Brain microvascular endothelial cell (primary cell): Measurements from ENCODE around the gene ZNF536.

ENCODE experiments used
- DNase-seq: peaks from one replicate; pipeline ENCODE4 v3.0.0-alpha.2; 2020
- H3K27ac ChIP-seq: fragments of 250-450 bp; sonication (Bioruptor Pico); 2 replicates; pipeline ENCODE4 v1.5.1; 2020; ENCODE audit warnings: mild to moderate bottlenecking, moderate library complexity
- H3K27me3 ChIP-seq: fragments of 250-450 bp; sonication (Bioruptor Pico); replicated peaks from 2 replicates; pipeline ENCODE4 v1.5.1; 2020; ENCODE audit warnings: mild to moderate bottlenecking
- H3K36me3 ChIP-seq: fragments of 250-450 bp; sonication (Bioruptor Pico); replicated peaks from 2 replicates; pipeline ENCODE4 v1.5.1; 2020; ENCODE audit warnings: mild to moderate bottlenecking
- H3K4me3 ChIP-seq: 2 replicates; pipeline ENCODE4 v1.5.1; 2011; ENCODE audit warnings: low read depth, mild to moderate bottlenecking, control low read depth, low read length, moderate library complexity
- in situ Hi-C: cut with HindIII; loops from 2 replicates; pipeline ENCODE4 v1.10.0; 2017; ENCODE audit warnings: low sequenced_read_pairs, low pct_ligation_motif_present
- TF ChIP-seq, protein P1 (sequence below): IDR thresholded peaks from 2 replicates; pipeline ENCODE4 v1.5.1; 2011; ENCODE audit warnings: low read depth, mild to moderate bottlenecking, moderate library complexity, low read length, control low read depth, inconsistent platforms; ENCODE audit errors: missing control alignments

ZNF536 gene

DNA sequence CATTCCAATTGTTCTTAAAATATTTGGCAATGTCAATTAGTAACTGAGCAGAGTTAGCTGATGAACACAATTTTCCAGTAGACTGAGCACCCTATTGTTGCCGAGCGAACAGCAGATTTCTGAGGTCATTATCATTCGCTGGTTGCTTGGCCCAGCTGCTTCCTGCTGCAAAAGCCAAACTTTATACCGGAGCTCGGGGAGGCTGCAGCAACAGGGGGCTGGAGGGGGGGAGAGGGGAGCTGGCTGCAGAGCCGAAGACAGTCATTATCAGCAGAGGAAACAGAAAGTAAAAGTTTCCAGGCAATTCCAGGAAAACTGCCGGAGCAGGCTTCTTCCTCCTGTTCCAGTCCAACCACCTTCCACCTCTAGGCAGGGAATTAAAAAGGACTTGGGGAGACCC is 77.9 kb downstream of the ZNF536 start:
- in situ Hi-C loops: no loop called here
- Histone ChIP-seq H3K36me3 (no peaks in the 10 kb centered on the region), H3K27me3 (no peaks in the 10 kb centered on the region), H3K4me3 (peak overlapping the region; percentile 12), H3K27ac (no peak overlapping the region)
- TF ChIP-seq, protein P1, sequence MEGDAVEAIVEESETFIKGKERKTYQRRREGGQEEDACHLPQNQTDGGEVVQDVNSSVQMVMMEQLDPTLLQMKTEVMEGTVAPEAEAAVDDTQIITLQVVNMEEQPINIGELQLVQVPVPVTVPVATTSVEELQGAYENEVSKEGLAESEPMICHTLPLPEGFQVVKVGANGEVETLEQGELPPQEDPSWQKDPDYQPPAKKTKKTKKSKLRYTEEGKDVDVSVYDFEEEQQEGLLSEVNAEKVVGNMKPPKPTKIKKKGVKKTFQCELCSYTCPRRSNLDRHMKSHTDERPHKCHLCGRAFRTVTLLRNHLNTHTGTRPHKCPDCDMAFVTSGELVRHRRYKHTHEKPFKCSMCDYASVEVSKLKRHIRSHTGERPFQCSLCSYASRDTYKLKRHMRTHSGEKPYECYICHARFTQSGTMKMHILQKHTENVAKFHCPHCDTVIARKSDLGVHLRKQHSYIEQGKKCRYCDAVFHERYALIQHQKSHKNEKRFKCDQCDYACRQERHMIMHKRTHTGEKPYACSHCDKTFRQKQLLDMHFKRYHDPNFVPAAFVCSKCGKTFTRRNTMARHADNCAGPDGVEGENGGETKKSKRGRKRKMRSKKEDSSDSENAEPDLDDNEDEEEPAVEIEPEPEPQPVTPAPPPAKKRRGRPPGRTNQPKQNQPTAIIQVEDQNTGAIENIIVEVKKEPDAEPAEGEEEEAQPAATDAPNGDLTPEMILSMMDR: no peak
- DNase-seq: no peak

DNA sequence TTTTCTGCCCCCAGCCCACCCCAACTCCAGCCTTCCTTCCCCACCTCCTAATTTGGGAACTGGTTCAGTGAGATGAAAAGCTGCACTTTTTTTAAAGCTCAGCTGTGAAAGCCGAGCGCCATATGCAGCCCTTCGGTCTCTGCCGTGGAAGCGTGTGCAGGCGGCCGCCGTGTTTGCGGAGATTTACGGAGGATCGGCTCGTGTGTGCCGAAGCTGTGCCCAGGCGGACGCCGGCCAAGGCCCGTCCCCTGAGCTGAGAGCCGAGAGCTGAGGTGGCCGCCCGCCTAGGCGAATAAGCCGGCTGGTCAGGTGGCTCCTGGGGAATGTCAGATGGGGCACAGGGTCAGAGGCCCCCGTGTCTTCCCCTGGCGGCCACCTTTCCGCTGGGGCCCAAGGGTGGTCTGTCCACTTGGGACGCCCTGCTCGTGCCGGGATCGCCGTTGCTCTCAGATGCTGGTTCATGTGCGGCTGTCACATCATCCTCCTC is 78.7 kb downstream of the ZNF536 start:
- no peak overlapping the region for H3K4me3 ChIP-seq
- no peak for DNase-seq
- no peaks in the 10 kb centered on the region for H3K36me3 ChIP-seq
- H3K27ac ChIP-seq: no peak overlapping the region
- no peaks in the 10 kb centered on the region for H3K27me3 ChIP-seq
- in situ Hi-C loops: no loop called here
- TF ChIP-seq, protein P1: no peak

DNA sequence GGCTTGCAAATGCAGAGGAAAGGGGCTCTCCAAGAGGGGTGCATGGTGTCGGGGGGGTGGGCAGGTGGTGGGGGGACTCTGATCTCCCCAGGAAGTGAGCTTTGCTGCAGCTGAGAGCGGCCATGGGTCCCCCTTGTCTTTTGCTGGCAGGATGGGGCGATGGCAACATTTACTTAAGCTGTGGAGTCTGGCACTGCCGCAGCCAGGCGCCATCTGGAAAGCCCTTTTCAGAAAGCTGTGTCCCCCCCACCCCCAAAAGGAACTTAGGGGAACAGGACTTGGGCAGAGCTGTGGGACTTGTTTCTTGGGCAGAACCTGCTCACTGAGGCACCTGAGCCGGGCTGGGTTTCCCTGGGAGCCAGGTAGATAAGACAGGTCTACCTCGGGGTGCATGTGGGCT is 80.7 kb downstream of the ZNF536 start:
- in situ Hi-C loops: no loop called here
- no peak overlapping the region for H3K27ac ChIP-seq
- no peaks in the 10 kb centered on the region for H3K36me3 ChIP-seq
- TF ChIP-seq, protein P1: no peak
- no peak for DNase-seq
- no peaks in the 10 kb centered on the region for H3K27me3 ChIP-seq
- H3K4me3 ChIP-seq: no peak overlapping the region

DNA sequence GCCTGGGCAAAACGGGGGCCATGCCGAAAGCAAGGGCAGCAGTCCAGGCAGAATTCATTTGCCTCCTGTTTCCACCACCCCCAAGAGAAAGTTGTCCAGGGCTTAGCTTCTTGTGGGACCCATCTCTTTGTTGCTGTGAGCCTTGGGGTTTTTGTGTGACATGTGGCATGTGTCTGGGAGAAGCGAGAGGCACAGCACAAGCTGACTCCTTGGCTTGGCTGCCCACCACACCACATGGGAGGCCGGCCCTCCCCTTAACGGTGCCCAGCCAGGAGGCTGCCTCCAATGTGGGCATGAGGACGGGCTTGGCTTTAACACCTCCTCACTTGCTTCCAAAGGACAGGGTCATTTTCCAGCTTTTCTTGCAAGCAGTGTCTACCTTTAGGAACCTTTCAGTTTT is 81.6 kb downstream of the ZNF536 start:
- Histone ChIP-seq H3K27ac (no peak overlapping the region), H3K27me3 (no peaks in the 10 kb centered on the region), H3K4me3 (no peak overlapping the region), H3K36me3 (no peaks in the 10 kb centered on the region)
- no peak for DNase-seq
- in situ Hi-C loops: no loop called here
- TF ChIP-seq, protein P1: no peak

DNA sequence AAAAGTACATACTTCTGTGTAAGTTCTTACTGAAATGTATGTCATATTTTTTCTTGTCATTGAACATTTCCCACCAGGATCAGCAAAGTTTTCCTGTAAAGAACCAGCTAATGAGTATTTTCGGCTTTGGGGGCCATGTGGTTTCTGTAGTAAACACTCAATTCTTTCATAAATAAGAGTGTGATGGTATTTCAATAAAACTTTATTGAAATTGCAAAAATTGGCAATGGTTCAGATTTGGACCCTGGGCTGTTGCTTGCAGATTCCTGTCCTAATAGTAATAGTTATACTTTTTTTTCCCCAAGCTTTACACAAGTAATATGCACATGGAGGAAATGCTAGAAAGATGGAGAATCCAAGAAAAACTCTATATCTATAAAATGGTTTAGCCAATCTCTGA is 83.7 kb downstream of the ZNF536 start:
- no peaks in the 10 kb centered on the region for H3K27me3 ChIP-seq
- no peak for DNase-seq
- in situ Hi-C loops: no loop called here
- no peaks in the 10 kb centered on the region for H3K36me3 ChIP-seq
- no peak overlapping the region for H3K27ac ChIP-seq
- no peak overlapping the region for H3K4me3 ChIP-seq
- TF ChIP-seq, protein P1: no peak

DNA sequence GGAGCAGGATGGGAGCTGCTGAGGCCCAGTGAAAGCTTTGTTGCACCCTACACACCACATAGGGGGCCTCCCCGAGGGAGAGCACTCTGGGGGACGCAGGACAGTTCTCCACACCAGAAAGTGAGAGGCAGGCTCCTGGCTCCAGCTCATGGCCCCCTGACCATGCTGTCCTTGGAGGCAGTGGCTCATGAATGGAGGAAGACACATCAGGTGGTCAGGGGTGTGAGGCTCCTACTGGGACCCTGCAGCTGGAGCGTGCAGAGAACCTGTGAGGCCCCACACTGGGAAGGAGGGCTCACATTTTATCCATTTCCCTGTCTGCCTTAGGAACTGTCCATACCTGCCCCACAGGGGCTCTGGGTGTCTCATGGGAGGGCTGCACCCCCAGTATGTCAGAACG is 85.3 kb downstream of the ZNF536 start:
- Histone ChIP-seq H3K27me3 (no peaks in the 10 kb centered on the region), H3K4me3 (no peak overlapping the region), H3K36me3 (no peaks in the 10 kb centered on the region), H3K27ac (no peak overlapping the region)
- in situ Hi-C loops: no loop called here
- TF ChIP-seq, protein P1: no peak
- no peak for DNase-seq
